ENCODE data around the gene GLIS2.

GLIS2 gene

DNA sequence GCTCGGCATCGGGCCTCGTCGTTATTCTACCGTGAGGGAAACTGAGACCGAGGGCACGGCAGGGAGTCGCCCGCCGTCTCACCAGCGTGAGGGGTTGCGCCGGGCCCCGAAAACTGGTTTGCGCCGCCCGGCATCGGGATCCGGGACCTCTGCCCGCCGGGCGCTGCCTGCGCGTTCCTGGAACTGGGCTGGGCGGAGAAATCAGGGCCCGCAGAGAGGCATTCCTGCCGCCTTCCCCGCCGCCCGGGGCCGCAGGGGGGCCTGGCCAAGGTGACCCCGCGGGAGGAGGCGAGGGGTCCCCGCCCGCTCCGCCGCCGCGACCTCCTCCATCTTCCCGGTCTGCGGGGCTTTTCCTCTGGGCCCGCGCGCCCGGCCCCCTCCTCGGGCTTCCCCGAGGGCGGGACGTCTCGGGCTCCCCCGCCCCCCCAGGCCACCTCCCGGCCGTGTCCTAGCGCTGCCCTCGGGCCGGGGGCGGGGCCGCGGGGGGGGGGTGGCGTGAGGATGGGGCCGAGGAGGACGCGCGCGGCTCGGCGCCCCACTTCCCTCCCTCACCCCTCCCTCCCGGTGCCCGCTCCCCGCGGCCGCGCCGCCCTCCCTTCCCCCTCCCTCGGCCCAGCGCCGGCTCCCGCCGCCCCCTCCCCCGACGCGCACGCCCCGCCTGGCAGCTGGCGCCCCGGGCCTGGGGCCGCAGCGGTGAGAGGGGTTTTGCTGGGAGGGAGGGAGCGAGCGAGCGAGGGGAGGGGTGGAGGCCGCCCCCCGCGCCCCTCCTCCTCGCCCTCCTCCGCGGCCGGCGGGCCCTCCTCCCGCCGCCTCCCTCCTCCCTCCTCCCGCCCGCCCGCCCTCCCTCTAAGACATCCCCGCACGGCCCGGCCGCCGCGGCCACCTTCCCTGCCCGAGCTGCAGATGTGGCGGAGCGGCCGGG lies at the start of gene GLIS2:
Gene GLIS2 (plus strand): TSS at position 882 of the 922 bp plus-strand sequence. CDS start 16,214 bp downstream, outside the sequence.
- no peak for DNase-seq (ENCODE audit: low read depth in 2 of 3, low spot score in 2 of 3)

DNA sequence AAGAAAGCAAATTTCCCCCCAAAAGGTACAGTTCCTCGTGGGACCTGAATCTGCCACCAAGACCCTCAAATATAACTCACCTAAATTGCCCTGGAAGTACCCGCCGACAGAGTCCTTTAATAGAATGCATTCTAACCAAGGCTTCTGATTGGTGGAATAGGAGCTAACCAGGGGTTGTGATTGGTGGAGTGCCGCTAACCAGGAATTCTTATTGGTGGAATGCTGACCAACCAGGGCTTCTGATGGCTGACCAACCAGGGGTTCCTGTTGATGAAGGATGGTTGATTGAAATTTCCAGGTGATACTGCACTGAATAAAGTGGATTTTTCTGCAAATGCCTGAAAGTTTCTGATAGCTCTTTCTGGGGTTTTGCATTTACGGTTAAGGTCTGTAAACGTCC lies 49.5 kb upstream of the GLIS2 start:
- DNase-seq (ENCODE audit: low read depth in 2 of 3, low spot score in 2 of 3) = no peak

- no peak for DNase-seq (ENCODE audit: low read depth in 2 of 3, low spot score in 2 of 3)
Observed at GRCh38 chr16:4270091-4270490, 45.8 kb upstream of the GLIS2 start.

DNA sequence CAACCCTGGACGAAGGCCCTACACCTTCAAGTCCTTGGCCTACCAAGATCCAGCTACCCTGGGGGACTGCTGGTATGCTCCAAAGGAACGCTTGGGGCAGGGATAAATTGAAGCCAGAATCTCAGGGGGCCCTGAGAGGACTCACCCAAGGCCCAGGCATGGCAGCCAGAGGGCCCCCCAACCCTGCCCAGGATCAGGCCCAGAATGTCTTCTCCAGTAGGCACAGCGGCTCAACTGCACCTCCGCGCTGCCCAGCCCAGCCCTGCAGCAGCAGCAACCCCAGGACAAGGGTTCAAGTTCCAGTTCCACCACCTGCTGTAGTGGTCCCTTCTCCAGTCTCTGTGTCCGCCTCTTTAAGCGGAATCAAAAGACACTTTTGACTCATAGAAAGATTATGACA lies 45.3 kb upstream of the GLIS2 start:
- DNase-seq (ENCODE audit: low read depth in 2 of 3, low spot score in 2 of 3) = no peak

GRCh38 chr16:4271176-4272113 lies 44.4 kb upstream of the GLIS2 start:
- peak; percentile 65 to 78 (median 72) for DNase-seq (ENCODE audit: low read depth in 2 of 3, low spot score in 2 of 3)

GRCh38 chr16:4272114-4272956 lies 43.5 kb upstream of the GLIS2 start:
- peak in 1 of 3 experiments; percentile 51 for DNase-seq (ENCODE audit: low read depth in 2 of 3, low spot score in 2 of 3)

- DNase-seq (ENCODE audit: low read depth in 2 of 3, low spot score in 2 of 3) = peak in 2 of 3 experiments; percentile 20 to 31
Observed at GRCh38 chr16:4273858-4274311, 42.0 kb upstream of the GLIS2 start.

DNA sequence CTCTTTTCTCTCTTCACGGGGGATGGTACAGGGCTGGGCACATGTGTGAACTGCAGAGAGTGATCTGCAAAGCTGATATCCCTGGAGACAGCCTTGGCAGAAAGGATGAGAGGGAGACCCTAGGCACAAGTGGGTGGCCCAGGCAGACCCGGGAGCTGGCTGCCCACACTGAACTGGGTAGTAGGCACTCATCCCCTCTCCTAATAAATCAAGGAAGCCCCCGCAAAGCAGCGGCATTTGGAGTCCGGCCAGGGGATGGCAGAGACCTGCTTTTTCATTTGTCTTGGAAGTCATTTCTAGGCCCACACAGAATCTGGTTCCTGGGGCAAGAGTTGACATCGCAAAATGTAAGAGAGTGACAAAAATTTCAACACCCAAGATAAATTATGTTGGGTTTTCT lies 40.0 kb upstream of the GLIS2 start:
- no peak for DNase-seq (ENCODE audit: low read depth in 2 of 3, low spot score in 2 of 3)

GRCh38 chr16:4277987-4278513 lies 37.8 kb upstream of the GLIS2 start:
- DNase-seq (ENCODE audit: low read depth in 2 of 3, low spot score in 2 of 3) = no peak

- no peak for DNase-seq (ENCODE audit: low read depth in 2 of 3, low spot score in 2 of 3)
Observed at GRCh38 chr16:4280625-4281024, 35.2 kb upstream of the GLIS2 start.

DNA sequence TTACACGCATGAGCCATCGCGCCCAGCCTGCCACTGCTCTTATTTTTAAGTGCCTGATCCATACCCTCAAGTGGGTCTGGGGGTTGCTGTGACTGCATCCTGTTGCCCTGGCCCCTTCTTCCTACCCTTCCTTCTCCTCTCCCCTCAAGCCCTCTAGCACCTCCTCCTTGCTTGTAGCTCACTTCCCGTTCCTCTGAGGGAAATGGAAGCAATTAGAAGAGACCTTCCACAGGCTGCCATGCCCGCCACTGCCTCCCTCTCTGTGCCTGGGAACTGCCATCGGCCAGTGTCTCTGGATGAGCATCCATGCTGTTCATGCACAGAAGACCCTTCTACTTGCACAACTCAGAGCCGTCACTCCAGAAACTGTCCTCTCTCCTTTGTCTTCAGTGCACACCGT lies 32.4 kb upstream of the GLIS2 start:
- no peak for DNase-seq (ENCODE audit: low read depth in 2 of 3, low spot score in 2 of 3)

- DNase-seq (ENCODE audit: low read depth in 2 of 3, low spot score in 2 of 3) = no peak
Observed at GRCh38 chr16:4283939-4284338, 31.9 kb upstream of the GLIS2 start.

DNA sequence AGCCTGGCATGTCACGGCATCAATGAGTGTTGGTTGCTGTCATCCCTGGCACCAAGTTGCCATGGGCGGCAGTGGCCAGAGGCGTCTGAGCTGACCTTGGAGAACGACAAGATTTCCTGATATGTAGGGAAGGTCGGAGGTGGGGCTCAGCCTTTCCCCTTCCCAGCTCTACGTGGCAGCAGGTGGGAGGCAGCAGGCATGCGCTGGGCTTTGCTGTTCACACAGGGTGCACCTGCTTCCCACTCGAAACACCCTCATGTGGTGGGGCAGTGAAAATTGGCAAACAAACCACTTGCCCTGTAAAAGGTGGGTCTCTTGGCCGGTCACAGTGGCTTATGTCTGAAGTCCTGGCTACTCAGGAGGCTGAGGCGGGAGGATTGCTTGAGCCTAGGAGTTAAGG lies 30.7 kb upstream of the GLIS2 start:
- no peak for DNase-seq (ENCODE audit: low read depth in 2 of 3, low spot score in 2 of 3)

DNA sequence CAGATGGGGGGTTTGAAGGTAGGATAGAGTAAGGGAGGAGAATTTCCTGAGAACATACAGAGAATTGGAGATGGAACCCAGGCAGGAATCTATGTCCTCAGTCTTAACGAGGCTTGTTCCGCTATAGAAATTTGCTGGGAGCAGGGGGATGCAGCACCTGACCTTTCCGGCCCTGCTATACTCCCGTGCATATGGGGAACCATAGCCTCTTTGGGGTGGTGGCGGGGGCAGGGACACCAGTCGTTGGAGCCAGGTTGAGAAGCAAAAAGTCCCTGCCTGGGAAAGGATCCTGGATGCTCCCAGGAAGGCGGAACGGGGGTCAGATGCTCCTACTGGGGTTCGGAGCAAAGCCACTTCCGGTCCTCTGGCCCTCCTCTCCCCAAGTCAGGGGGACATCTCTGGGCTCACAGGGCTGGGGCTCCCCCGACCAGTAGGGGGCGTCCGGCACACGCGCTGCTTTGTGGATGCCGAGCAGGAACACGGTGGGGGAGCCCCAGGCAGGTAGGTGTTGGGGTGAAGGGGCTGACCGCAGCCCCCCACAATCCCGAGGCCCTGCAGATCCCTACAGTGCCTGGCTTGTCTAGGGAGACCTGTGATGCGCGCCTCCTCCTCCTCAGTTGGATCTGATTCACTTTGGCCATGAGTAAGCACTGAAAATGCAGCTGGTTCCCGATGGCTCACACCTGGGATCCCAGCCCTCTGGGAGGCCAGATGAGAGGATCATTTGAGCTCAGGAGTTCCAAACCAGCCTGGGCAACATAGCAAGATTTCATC lies 27.5 kb upstream of the GLIS2 start:
- peak; percentile 50 to 79 (median 72) for DNase-seq (ENCODE audit: low read depth in 2 of 3, low spot score in 2 of 3)

GRCh38 chr16:4290236-4290830 lies 25.5 kb upstream of the GLIS2 start:
- no peak for DNase-seq (ENCODE audit: low read depth in 2 of 3, low spot score in 2 of 3)

DNA sequence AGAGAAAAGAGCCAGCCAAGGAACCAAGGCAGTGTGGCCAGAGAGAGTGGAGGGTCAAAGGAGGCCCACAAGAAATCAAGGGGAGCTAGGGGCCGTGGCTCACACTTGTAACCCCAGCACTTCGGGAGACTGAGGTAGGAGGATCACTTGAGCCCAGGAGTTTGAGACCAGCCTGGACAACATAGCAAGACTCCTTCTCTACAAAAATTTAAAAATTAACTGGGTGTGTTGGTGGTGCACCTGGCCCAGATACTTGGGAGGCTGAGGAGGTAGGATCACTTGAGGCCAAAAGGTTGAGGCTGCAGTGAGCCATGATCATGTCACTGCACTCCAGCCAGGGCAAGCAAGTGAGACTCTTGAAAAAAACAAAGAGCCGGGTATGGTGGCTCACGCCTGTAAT lies 24.2 kb upstream of the GLIS2 start:
- no peak for DNase-seq (ENCODE audit: low read depth in 2 of 3, low spot score in 2 of 3)

DNA sequence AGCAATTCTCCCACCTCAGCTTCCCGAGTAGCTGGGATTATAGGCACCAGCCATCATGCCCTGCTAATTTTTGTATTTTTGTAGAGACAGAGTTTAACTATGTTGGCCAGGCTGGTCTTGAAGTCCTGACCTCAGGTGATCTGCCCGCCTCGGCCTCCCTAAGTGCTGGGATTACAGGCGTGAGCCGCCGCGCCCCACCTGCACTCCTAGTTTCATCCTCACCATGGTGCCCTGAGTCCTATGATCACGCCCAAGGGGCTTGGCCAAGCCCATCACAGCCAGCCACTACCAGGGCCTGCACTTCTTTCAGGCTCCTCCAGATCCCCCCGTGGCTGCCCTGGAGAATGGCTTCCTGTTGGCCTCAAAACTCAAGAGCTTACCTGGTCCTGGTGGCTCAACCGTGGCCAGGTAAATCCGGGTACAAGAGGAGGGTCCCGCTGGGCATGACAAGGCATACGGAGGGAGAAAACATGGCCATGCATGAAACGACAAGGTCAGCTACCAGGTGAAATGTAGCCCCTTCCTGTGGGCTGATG lies 22.6 kb upstream of the GLIS2 start:
- DNase-seq (ENCODE audit: low read depth in 2 of 3, low spot score in 2 of 3) = no peak

- DNase-seq (ENCODE audit: low read depth in 2 of 3, low spot score in 2 of 3) = no peak
Observed at GRCh38 chr16:4293822-4294457, 21.9 kb upstream of the GLIS2 start.

DNA sequence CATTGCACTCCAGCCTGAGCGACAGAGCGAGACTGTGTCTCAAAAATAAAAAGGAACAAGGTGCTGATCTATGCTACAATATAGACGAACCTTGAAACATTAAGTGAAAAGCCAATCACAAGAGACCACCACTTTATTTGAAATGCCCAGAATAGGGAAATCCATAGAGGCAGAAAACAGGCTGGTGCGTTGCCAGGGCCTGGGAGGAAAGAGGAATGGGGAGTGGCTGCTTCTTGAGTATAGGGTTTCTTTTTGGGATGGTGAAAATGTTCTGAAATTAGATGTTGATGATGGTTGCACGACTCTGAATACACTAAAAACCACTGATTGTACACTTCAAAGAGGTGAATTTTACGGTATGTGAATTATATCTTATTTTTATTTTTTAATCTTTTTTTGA lies 20.3 kb upstream of the GLIS2 start:
- DNase-seq (ENCODE audit: low read depth in 2 of 3, low spot score in 2 of 3) = no peak

All from activated CD8-positive, alpha-beta memory T cell treated with anti-CD3 and anti-CD28 coated beads for 48 hours (primary cell).